HL-60 (cell line): Measurements from ENCODE around the gene C11orf91.
"Not testable (repeated sequence)": the region's sequence is repeated elsewhere in the genome, so short reads cannot be mapped to it uniquely, and the experiment has no call there.

ENCODE experiments used
- DNase-seq, 2 experiments: peaks; one replicate each; pipeline ENCODE4 v3.0.0-alpha.2; 2010 to 2020; ENCODE audit warnings: low read depth in 1 of 2, low spot score in 1 of 2
- H3K27ac ChIP-seq: fragments of 250-450 bp; sonication (Bioruptor Pico); replicated peaks from 2 replicates; pipeline ENCODE4 v1.5.1; 2020; ENCODE audit warnings: mild to moderate bottlenecking, moderate library complexity
- H3K27me3 ChIP-seq: fragments of 250-450 bp; sonication (Bioruptor Pico); 2 replicates; pipeline ENCODE4 v1.5.1; 2021; ENCODE audit warnings: mild to moderate bottlenecking, moderate library complexity; ENCODE audit not compliant: insufficient read depth, poor library complexity, severe bottlenecking
- H3K4me3 ChIP-seq: replicated peaks from 2 replicates; pipeline ENCODE4 v1.5.1; 2011; ENCODE audit warnings: mild to moderate bottlenecking, control low read depth, low read length; ENCODE audit not compliant: insufficient read depth
- GABPA ChIP-seq: IDR thresholded peaks from 2 replicates; pipeline ENCODE4 v1.6.1; 2012; ENCODE audit warnings: low read depth
- POLR2AphosphoS5 ChIP-seq: IDR thresholded peaks from 2 replicates; pipeline ENCODE4 v1.6.1; 2012; ENCODE audit warnings: low read depth
- SPI1 ChIP-seq: IDR thresholded peaks from 2 replicates; pipeline ENCODE4 v1.6.1; 2012; ENCODE audit warnings: low read depth, mild to moderate bottlenecking, borderline replicate concordance
- TF ChIP-seq, protein P1 (sequence below): IDR thresholded peaks from 2 replicates; pipeline ENCODE4 v1.6.1; 2012; ENCODE audit warnings: low read depth; ENCODE audit not compliant: insufficient replicate concordance
- TF ChIP-seq, protein P2 (sequence below): IDR thresholded peaks from one replicate; pipeline ENCODE4 v1.5.1; 2011; ENCODE audit warnings: low read length, control low read depth, inconsistent platforms; ENCODE audit not compliant: insufficient read depth

The C11orf91 gene

DNA sequence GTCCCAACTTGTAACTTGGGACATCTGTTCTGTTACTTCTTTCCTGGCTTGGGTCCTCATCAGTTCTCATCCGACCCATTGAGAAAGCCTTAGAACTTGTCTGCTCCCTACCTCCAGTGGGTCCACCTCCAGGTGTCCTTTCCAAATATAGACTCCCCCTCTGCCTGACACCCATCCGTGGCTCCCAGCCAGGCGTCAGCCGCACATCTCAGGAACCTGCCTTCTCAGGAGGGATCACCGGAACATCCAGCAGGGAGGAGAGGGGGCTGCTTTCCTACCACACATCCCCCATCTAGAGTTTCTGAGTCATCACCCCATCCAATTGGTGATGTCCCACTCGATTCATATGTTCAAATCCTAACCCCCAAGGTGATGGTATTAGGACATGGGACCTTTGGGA, 36.5 kb downstream of the C11orf91 start:
- Histone ChIP-seq H3K27ac (no peak overlapping the region), H3K4me3 (no peak overlapping the region), H3K27me3 (peaks cover 4% of the 10 kb centered on the region)
- TF ChIP-seq, protein P1, sequence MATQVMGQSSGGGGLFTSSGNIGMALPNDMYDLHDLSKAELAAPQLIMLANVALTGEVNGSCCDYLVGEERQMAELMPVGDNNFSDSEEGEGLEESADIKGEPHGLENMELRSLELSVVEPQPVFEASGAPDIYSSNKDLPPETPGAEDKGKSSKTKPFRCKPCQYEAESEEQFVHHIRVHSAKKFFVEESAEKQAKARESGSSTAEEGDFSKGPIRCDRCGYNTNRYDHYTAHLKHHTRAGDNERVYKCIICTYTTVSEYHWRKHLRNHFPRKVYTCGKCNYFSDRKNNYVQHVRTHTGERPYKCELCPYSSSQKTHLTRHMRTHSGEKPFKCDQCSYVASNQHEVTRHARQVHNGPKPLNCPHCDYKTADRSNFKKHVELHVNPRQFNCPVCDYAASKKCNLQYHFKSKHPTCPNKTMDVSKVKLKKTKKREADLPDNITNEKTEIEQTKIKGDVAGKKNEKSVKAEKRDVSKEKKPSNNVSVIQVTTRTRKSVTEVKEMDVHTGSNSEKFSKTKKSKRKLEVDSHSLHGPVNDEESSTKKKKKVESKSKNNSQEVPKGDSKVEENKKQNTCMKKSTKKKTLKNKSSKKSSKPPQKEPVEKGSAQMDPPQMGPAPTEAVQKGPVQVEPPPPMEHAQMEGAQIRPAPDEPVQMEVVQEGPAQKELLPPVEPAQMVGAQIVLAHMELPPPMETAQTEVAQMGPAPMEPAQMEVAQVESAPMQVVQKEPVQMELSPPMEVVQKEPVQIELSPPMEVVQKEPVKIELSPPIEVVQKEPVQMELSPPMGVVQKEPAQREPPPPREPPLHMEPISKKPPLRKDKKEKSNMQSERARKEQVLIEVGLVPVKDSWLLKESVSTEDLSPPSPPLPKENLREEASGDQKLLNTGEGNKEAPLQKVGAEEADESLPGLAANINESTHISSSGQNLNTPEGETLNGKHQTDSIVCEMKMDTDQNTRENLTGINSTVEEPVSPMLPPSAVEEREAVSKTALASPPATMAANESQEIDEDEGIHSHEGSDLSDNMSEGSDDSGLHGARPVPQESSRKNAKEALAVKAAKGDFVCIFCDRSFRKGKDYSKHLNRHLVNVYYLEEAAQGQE = no peak
- no peak for TF ChIP-seq SPI1
- no peak for TF ChIP-seq GABPA
- TF ChIP-seq POLR2AphosphoS5 = no peak
- TF ChIP-seq, protein P2, sequence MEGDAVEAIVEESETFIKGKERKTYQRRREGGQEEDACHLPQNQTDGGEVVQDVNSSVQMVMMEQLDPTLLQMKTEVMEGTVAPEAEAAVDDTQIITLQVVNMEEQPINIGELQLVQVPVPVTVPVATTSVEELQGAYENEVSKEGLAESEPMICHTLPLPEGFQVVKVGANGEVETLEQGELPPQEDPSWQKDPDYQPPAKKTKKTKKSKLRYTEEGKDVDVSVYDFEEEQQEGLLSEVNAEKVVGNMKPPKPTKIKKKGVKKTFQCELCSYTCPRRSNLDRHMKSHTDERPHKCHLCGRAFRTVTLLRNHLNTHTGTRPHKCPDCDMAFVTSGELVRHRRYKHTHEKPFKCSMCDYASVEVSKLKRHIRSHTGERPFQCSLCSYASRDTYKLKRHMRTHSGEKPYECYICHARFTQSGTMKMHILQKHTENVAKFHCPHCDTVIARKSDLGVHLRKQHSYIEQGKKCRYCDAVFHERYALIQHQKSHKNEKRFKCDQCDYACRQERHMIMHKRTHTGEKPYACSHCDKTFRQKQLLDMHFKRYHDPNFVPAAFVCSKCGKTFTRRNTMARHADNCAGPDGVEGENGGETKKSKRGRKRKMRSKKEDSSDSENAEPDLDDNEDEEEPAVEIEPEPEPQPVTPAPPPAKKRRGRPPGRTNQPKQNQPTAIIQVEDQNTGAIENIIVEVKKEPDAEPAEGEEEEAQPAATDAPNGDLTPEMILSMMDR = no peak
- DNase-seq = no peak

DNA sequence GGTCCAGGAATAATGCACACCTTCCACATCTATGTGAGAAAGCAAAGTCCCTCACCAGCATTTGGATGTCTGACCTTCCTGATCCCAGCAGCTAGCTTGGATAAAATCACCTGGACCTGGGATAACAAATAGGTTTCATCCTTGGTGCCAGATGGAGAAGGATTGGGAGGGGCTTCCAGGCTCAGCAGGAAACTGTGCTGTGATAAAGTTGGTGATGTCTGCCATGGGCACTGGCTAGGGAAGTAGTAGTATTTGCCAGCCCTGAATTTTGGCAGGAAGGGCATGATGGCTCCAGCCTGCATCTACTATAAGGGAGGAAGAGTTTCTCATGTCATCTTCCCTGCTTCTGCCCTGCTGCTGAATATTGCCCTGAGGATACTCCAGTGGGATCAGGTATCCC, 37.5 kb downstream of the C11orf91 start:
- Histone ChIP-seq H3K4me3 (no peak overlapping the region), H3K27me3 (peaks cover 4% of the 10 kb centered on the region), H3K27ac (no peak overlapping the region)
- TF ChIP-seq, protein P1 = no peak
- TF ChIP-seq GABPA (no peak), POLR2AphosphoS5 (no peak), SPI1 (no peak)
- TF ChIP-seq, protein P2 = no peak
- DNase-seq = no peak

DNA sequence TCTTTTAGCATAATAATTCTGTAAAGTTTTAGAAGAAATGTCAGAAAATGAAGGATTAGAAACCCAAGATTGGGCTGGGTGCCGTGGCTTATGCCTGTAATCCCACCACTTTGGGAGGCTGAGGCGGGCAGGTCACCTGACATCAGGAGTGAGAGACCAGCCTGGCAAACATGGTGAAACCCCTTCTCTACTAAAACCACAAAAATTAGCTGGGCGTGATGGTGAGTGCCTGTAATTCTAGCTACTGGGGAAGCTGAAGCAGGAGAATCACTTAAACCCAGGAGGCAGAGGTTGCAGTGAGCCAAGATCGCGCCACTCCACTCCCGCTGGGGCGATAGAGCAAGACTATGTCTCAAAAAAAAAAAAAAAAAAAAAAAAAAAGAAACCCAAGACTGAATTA, 39.1 kb downstream of the C11orf91 start:
- DNase-seq = not testable (repeated sequence)

DNA sequence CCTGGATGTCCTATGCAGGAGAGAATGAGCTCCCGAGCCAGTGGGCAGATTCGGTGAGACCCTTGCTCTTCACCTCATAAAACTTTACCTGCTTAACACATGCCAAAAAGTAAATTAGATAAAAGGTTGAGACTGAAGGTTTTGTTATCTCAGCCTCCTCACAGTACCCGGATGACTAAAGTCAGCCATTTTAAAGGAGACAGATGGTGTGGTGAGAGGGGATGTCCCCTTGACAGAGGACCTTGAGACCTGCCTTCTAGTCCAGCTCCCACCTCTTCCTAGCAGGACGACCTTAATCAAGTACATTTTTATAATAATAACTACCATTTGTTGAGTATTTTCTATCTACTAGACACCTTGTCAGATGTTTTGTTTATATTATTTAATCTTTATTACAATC, 39.7 kb downstream of the C11orf91 start:
- no peak overlapping the region for H3K4me3 ChIP-seq
- no peak overlapping the region for H3K27ac ChIP-seq
- H3K27me3 ChIP-seq = peaks cover 4% of the 10 kb centered on the region
- DNase-seq = no peak
- TF ChIP-seq, protein P2 = no peak
- TF ChIP-seq GABPA (no peak), POLR2AphosphoS5 (no peak), SPI1 (no peak)
- TF ChIP-seq, protein P1 = no peak

More for the DNA sequence above, 39.1 kb downstream of the C11orf91 start:
- not testable (repeated sequence) for H3K27me3 ChIP-seq, H3K4me3 ChIP-seq, H3K27ac ChIP-seq
